Bronchial epithelial cell (primary cell): ENCODE data around the gene PTPRN2. TPM values are rescaled to one million over a fixed set of nuclear protein-coding genes. Genes with fewer than 3 reads are reported as not detected.

Experiments used
- DNase-seq: peaks from one replicate; pipeline ENCODE4 v3.0.0-alpha.2; 2010; ENCODE audit warnings: low read depth
- FAIRE-seq: peaks from 2 replicates; lab custom pipeline; 2011; peaks lifted over from hg19 to GRCh38; lab: Jason Lieb, UNC
- H3K27me3 ChIP-seq: 2 replicates; pipeline ENCODE4 v1.5.1; 2011; ENCODE audit warnings: low read length; ENCODE audit not compliant: control insufficient read depth, insufficient read depth
- H3K36me3 ChIP-seq: 2 replicates; pipeline ENCODE4 v1.5.1; 2011; ENCODE audit warnings: low read length; ENCODE audit not compliant: control insufficient read depth, insufficient read depth
- H3K4me3 ChIP-seq: 2 replicates; pipeline ENCODE4 v1.5.1; 2011; ENCODE audit warnings: mild to moderate bottlenecking, low read depth, low read length, control low read depth
- total RNA-seq: library from RNA; depleted of rRNA; stranded (reverse); fragments of >200 nt; gene quantifications from 2 replicates; pipeline ENCODE4 v1.2.1, GENCODE V29; 2014
- TF ChIP-seq, protein P1 (sequence below): IDR thresholded peaks from 2 replicates; pipeline ENCODE4 v1.5.1; 2011; ENCODE audit warnings: mild to moderate bottlenecking, moderate library complexity, low read length, control low read depth, inconsistent platforms; ENCODE audit not compliant: insufficient read depth, severe bottlenecking

Gene PTPRN2
- total RNA-seq, 1 donor from 2014 or later, result 1.1 TPM

DNA sequence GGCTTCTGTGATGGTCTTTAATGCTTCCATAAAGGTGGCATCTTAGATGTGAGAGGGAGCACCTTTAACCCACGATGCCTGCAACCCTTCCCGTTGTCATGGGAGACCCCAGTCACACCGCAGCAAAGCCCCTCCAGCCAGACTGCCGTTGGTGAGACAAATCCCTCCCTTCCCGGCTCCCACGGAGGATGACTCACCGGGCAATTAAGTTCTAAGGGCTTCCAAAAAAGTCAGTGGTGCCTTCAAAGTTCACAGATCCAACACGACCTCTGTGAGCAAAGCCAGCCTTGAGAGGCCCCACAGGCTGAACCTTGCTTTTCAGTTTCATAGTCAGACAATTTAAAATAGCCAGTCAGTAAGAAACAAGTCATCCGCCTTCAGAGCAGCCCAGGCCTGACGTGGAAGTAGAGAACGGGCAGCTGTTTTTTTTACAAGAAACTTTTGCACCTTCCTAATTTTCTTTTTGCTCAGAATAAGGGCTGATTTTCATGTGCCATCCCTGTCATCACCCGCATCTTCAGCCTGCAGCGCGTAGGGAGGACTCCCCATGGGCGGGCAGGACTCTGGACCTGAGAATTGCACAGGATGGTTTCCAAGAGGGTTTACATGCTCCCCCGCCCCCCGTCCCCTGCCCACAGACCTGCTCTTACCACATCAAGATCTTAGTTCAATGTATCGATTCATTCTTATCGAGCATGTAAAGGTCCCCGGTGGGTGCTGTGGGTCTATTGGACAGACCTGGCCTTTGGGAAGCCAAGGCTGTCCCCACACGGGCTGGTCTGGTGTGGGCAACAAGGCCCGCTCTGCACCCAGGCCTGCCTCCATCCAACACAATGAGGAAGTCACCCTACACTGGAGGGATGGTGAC, 916.9 kb downstream of the PTPRN2 start:
- TF ChIP-seq, protein P1, sequence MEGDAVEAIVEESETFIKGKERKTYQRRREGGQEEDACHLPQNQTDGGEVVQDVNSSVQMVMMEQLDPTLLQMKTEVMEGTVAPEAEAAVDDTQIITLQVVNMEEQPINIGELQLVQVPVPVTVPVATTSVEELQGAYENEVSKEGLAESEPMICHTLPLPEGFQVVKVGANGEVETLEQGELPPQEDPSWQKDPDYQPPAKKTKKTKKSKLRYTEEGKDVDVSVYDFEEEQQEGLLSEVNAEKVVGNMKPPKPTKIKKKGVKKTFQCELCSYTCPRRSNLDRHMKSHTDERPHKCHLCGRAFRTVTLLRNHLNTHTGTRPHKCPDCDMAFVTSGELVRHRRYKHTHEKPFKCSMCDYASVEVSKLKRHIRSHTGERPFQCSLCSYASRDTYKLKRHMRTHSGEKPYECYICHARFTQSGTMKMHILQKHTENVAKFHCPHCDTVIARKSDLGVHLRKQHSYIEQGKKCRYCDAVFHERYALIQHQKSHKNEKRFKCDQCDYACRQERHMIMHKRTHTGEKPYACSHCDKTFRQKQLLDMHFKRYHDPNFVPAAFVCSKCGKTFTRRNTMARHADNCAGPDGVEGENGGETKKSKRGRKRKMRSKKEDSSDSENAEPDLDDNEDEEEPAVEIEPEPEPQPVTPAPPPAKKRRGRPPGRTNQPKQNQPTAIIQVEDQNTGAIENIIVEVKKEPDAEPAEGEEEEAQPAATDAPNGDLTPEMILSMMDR, result no peak
- Histone ChIP-seq H3K36me3 (no peaks in the 10 kb centered on the region), H3K27me3 (no peaks in the 10 kb centered on the region), H3K4me3 (no peak overlapping the region)
- no peak for DNase-seq
- FAIRE-seq, result no peak

DNA sequence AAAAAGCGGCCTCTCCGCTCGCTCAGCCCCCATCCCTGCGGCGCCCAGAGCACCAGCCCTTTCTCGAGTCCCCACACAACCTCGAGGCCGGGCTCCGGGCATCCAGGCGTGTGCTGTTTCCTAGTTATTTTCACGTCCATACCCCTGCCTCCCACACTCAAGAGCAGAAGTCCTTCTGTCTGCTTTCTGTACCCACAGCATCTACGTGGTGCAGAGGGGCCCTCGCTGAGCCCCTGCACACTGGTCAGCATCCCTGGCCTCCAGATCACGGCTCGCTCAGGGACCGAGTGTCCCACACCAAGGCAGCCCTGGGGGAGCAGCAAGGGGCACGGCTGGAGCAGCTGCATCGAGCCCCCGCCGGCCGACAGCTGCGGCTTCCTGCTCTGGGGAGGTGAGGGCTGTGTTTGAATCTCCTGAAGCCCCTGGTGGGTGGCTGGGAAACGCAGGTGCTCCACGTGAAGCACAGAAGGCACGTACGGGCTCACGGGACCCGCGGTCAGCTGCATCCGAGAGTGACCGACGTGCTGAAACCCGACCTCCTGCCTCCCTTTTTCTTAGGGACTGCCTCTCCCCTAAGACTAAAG, 917.8 kb downstream of the PTPRN2 start:
- no peak overlapping the region for H3K4me3 ChIP-seq
- TF ChIP-seq, protein P1, result no peak
- H3K27me3 ChIP-seq, result no peaks in the 10 kb centered on the region
- DNase-seq, result no peak
- H3K36me3 ChIP-seq, result no peaks in the 10 kb centered on the region
- no peak for FAIRE-seq

DNA sequence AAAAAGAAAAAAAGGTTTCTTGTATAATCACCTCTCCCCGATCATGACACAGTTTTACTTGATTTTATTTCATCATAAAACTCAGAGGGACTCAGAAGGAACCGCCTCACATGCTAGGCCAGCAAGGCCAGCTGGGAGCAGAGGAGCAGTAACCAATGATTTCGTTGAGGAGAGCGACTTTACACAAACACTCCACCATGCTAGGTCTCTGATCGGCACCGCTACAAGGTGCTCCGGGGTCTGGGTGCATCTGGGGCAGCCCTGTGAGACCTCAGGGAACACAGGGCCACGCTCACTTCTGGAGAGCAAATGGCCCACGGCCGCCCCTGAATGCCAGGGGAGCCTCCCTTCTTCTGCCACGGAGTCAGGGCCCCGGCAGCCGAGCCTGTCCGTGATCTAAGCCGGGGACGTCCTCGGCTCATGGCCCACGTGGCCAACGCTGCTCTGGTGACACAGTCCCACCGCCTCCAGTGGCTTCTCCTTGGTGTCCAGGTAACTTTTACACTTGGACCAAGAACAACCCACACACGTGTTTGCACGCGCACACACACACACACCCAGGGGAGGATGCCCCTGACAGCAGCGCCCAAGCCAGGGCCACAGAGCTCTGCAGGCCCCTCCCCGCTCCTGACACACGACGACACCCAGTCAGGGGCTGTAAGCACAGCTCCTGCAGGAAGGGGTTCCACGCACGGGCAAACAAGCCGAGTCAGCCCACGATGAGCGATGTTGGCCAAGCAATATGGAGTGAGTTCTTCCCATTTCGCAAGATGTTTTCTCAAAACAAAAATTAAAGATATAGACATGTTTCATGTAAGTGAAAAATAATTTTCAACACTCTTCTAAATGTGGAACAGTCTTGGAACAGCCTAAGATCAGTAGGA, 918.5 kb downstream of the PTPRN2 start:
- no peak overlapping the region for H3K4me3 ChIP-seq
- TF ChIP-seq, protein P1, result no peak
- DNase-seq, result no peak
- no peak for FAIRE-seq
- no peaks in the 10 kb centered on the region for H3K27me3 ChIP-seq
- no peaks in the 10 kb centered on the region for H3K36me3 ChIP-seq

DNA sequence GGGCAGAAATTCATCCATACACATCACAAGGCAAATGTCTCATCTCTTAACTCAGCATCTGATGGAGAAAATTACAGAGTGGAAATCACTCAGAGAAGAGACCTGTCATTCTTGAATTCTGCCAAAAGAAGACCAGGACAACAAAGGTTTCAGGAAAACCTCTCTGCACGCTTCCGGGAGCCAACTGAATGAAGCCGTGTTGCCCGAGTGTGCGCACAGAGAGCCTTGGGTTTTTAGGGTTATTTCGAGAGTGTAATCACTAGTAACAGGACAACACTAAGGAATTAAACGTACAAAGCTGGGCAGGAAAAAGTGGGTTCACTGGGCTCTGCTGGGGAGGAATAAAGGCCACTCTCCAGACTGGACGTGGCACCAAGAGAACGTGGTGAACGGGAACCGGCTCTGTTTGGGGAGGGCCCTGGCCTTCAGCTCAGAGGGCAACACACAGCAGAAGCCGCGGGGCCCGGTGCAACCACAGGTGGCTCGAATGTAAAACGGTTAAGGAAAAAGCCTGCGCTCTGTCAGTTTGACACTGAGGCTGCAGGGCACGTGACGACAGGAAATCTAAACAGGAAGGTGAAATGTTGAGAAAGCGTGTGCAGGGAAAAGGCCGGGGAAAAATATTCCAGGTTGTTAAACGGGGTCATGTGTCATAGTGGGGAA, 919.3 kb downstream of the PTPRN2 start:
- TF ChIP-seq, protein P1, result no peak
- Histone ChIP-seq H3K36me3 (no peaks in the 10 kb centered on the region), H3K27me3 (no peaks in the 10 kb centered on the region), H3K4me3 (no peak overlapping the region)
- DNase-seq (no peak), FAIRE-seq (no peak)

DNA sequence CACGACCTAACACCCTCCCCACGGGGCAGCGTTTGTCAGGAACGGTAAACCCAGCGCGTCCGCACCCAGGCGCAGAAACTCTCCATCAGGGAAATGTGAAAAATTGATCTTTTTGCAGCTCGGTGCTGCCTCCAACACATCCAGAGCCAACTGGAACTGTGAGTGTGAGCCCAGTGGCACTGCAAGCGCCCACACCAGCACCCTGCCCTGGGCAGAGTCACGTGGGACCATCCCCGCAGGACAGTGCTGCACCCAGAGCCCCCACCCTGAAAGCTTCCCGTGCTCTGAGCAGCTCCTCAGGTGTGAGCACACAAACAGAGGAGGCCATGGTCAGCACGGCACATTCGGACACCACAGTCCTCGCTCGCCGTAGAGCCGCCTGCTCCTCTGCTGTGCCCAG, 919.9 kb downstream of the PTPRN2 start:
- Histone ChIP-seq H3K4me3 (no peak overlapping the region), H3K36me3 (no peaks in the 10 kb centered on the region), H3K27me3 (no peaks in the 10 kb centered on the region)
- TF ChIP-seq, protein P1, result no peak
- no peak for FAIRE-seq
- DNase-seq, result no peak
